HepG2 (cell line): ENCODE measurements around the gene FAHD1. TPM values are rescaled to one million over a fixed set of nuclear protein-coding genes. Genes with fewer than 3 reads are reported as not detected.

ENCODE experiments used
- ATF2 ChIP-seq: sonication (generic); formaldehyde crosslinking; IDR thresholded peaks from 2 replicates; pipeline ENCODE4 v1.4.0; 2020; ENCODE audit warnings: missing genetic modification reagents
- DNMT1 ChIP-seq: sonication (generic); formaldehyde crosslinking; IDR thresholded peaks from 2 replicates; pipeline ENCODE4 v1.5.1; 2020; ENCODE audit warnings: mild to moderate bottlenecking, missing genetic modification reagents
- HHEX ChIP-seq: IDR thresholded peaks from 2 replicates; pipeline ENCODE4 v1.6.1; 2016; ENCODE audit warnings: control low read depth
- JDP2 ChIP-seq: sonication (generic); formaldehyde crosslinking; IDR thresholded peaks from 2 replicates; pipeline ENCODE4 v1.8.1; 2022; ENCODE audit warnings: missing genetic modification reagents, borderline replicate concordance
- KAT7 ChIP-seq: IDR thresholded peaks from 2 replicates; pipeline ENCODE4 v1.6.1; 2018; ENCODE audit warnings: borderline replicate concordance, missing compliant biosample characterization
- MAFG ChIP-seq: sonication (generic); formaldehyde crosslinking; IDR thresholded peaks from 2 replicates; pipeline ENCODE4 v1.5.1; 2020; ENCODE audit warnings: mild to moderate bottlenecking, missing genetic modification reagents
- MTA1 ChIP-seq: sonication (generic); formaldehyde crosslinking; IDR thresholded peaks from 2 replicates; pipeline ENCODE4 v1.4.0; 2020; ENCODE audit warnings: missing genetic modification reagents, mild to moderate bottlenecking, borderline replicate concordance
- MXD4 ChIP-seq: IDR thresholded peaks from 2 replicates; pipeline ENCODE4 v1.6.1; 2016; ENCODE audit warnings: mild to moderate bottlenecking, missing biosample characterization, missing genetic modification reagents
- PCBP1 ChIP-seq: fragments of 200-400 bp; formaldehyde crosslinking; IDR thresholded peaks from 2 replicates; pipeline ENCODE4 v1.6.1; 2017; ENCODE audit warnings: mild to moderate bottlenecking, low read depth, low read length, borderline replicate concordance
- REXO4 ChIP-seq: sonication (generic); formaldehyde crosslinking; IDR thresholded peaks from 2 replicates; pipeline ENCODE4 v1.8.0; 2022; ENCODE audit warnings: missing genetic modification reagents, mild to moderate bottlenecking, borderline replicate concordance
- SP1 ChIP-seq, 2 experiments: fragments of 450-650 bp in 1 of 2; sonication (generic) in 1 of 2; formaldehyde crosslinking in 1 of 2; IDR thresholded peaks; 2 replicates each; pipeline versions ENCODE4 v1.4.0 to v1.6.1; 2016 to 2020; ENCODE audit warnings: missing genetic modification reagents in 1 of 2
- THAP8 ChIP-seq: sonication (generic); formaldehyde crosslinking; IDR thresholded peaks from 2 replicates; pipeline ENCODE4 v1.5.1; 2020; ENCODE audit warnings: missing genetic modification reagents, mild to moderate bottlenecking, borderline replicate concordance
- THRA ChIP-seq: sonication (generic); formaldehyde crosslinking; IDR thresholded peaks from 2 replicates; pipeline ENCODE4 v1.4.0; 2020; ENCODE audit warnings: missing genetic modification reagents, borderline replicate concordance
- TSC22D2 ChIP-seq: sonication (generic); formaldehyde crosslinking; IDR thresholded peaks from 2 replicates; pipeline ENCODE4 v1.5.1; 2020; ENCODE audit warnings: missing genetic modification reagents, mild to moderate bottlenecking, borderline replicate concordance
- U2AF1 ChIP-seq: fragments of 200-400 bp; formaldehyde crosslinking; optimal IDR thresholded peaks from 2 replicates; pipeline ENCODE3; 2017; ENCODE audit warnings: mild to moderate bottlenecking, low read depth, low read length
- ZBTB43 ChIP-seq: sonication (generic); formaldehyde crosslinking; conservative IDR thresholded peaks from 2 replicates; pipeline ENCODE4 v1.4.0; 2020; ENCODE audit warnings: missing genetic modification reagents
- ZC3H13 ChIP-seq: sonication (generic); formaldehyde crosslinking; IDR thresholded peaks from 2 replicates; pipeline ENCODE4 v1.8.1; 2023; ENCODE audit warnings: mild to moderate bottlenecking, missing genetic modification reagents, moderate library complexity
- ZNF136 ChIP-seq: sonication (generic); formaldehyde crosslinking; IDR thresholded peaks from 2 replicates; pipeline ENCODE4 v1.8.1; 2022; ENCODE audit warnings: low read depth, mild to moderate bottlenecking, moderate library complexity, missing genetic modification reagents
- ZNF354B ChIP-seq: sonication (generic); formaldehyde crosslinking; IDR thresholded peaks from 2 replicates; pipeline ENCODE4 v1.8.0; 2022; ENCODE audit warnings: mild to moderate bottlenecking, missing genetic modification reagents
- ZNF432 ChIP-seq: sonication (generic); formaldehyde crosslinking; IDR thresholded peaks from 2 replicates; pipeline ENCODE4 v1.5.0; 2020; ENCODE audit warnings: missing genetic modification reagents, mild to moderate bottlenecking, borderline replicate concordance
- ZNF451 ChIP-seq: sonication (generic); formaldehyde crosslinking; IDR thresholded peaks from 2 replicates; pipeline ENCODE4 v1.5.0; 2020; ENCODE audit warnings: mild to moderate bottlenecking, missing genetic modification reagents
- ZNF616 ChIP-seq: sonication (generic); formaldehyde crosslinking; IDR thresholded peaks from 2 replicates; pipeline ENCODE4 v1.5.0; 2020; ENCODE audit warnings: low read depth, mild to moderate bottlenecking, missing genetic modification reagents
- polyA plus RNA-seq, 8 experiments: library from polyadenylated mRNA; depleted of rRNA in 3 of 8; stranded (reverse) in 7 of 8; unstranded in 1 of 8; fragments of >200 nt; fragmentation: Illumina TruSeq in 4 of 8; extraction: Trizol in 4 of 8; gene quantifications; 2 replicates each; pipeline versions ENCODE4 v1.2.1 to v1.2.3, GENCODE V29; 2011 to 2016; ENCODE audit warnings: low read depth in 4 of 8, missing spikeins in 1 of 8, mixed read lengths in 1 of 8; ENCODE audit not compliant: insufficient read depth in 1 of 8
- total RNA-seq, 5 experiments: library from RNA; depleted of rRNA; stranded (reverse); fragments of >200 nt; fragmentation: Illumina TruSeq; extraction: Trizol; gene quantifications; 2 replicates each; pipeline ENCODE4 v1.2.3, GENCODE V29; 2016; ENCODE audit warnings: low read depth in 1 of 5

The FAHD1 gene
- total and polyA plus RNA-seq, 2 of the 13 experiments (the other 11 are each of a cell fraction or from before 2014, with no cell fraction given) = 39.0 to 45.3 TPM

- no peak for TF ChIP-seq MAFG (CRISPR knock-in tag)
- peak; percentile 99; the same call in 1 of the 2 replicates for TF ChIP-seq ZNF354B (CRISPR knock-in tag)
- TF ChIP-seq ZNF432 (CRISPR knock-in tag) = no peak
- TF ChIP-seq TSC22D2 (CRISPR knock-in tag) = peak; percentile 81; the same call in 1 of the 2 replicates
- TF ChIP-seq HHEX (CRISPR knock-in tag) = no peak
- no peak for TF ChIP-seq U2AF1
- TF ChIP-seq ZNF136 = peak; percentile 67; the same call in 1 of the 2 replicates
- TF ChIP-seq MXD4 (CRISPR knock-in tag) = peak; percentile 87; the same call in 1 of the 2 replicates
- peak; percentile 91 for TF ChIP-seq ZNF616 (CRISPR knock-in tag)
- no peak for TF ChIP-seq SP1 (IDR thresholded peaks at IDR 0.05)
- TF ChIP-seq SP1 (CRISPR knock-in tag; IDR thresholded peaks at IDR 0.05) = peak; percentile 52
- TF ChIP-seq THRA (CRISPR knock-in tag) = peak; percentile 43; the same call in 1 of the 2 replicates
- peak; percentile 41; the same call in 1 of the 2 replicates for TF ChIP-seq ZBTB43 (CRISPR knock-in tag)
- TF ChIP-seq REXO4 (CRISPR knock-in tag) = peak; percentile 81; the same call in 1 of the 2 replicates
- TF ChIP-seq DNMT1 (CRISPR knock-in tag) = peak; percentile 98; the same call in 1 of the 2 replicates
- TF ChIP-seq ZC3H13 (CRISPR knock-in tag) = peak; percentile 90
- TF ChIP-seq ATF2 (CRISPR knock-in tag) = peak; percentile 90
- TF ChIP-seq KAT7 (CRISPR knock-in tag) = peak; percentile 82
- peak; percentile 74; the same call in 1 of the 2 replicates for TF ChIP-seq ZNF451 (CRISPR knock-in tag)
- no peak for TF ChIP-seq JDP2 (CRISPR knock-in tag)
- TF ChIP-seq THAP8 (CRISPR knock-in tag) = peak; percentile 81
- peak; percentile 55; the same call in 1 of the 2 replicates for TF ChIP-seq MTA1
- peak; percentile 16; the same call in 1 of the 2 replicates for TF ChIP-seq PCBP1
Measured at GRCh38 chr16:1826691-1827573, at the start of gene FAHD1, which contains the start of gene HAGH (continued).
